GM10248 (cell line): ENCODE measurements around the gene SEMA3F.

Experiments
- CTCF ChIA-PET: fragments of 300-600 bp; sonication (Branson Sonifier 250); formaldehyde crosslinking; extraction: SDS; loops from one replicate; lab custom pipeline; 2021; ENCODE audit warnings: antibody characterized with exemption; lab: Yijun Ruan, JAX
- POLR2A ChIA-PET: fragments of 350-650 bp; sonication (Branson Sonifier 250); formaldehyde crosslinking; extraction: SDS; loops from one replicate; lab custom pipeline; 2020; ENCODE audit warnings: antibody characterized with exemption; lab: Yijun Ruan, JAX
- DNase-seq: peaks from one replicate; pipeline ENCODE4 v3.0.0; 2012; ENCODE audit errors: extremely low spot score
- CTCF ChIP-seq: IDR thresholded peaks from 2 replicates; pipeline ENCODE4 v1.5.1; 2012; ENCODE audit warnings: mild to moderate bottlenecking, low read depth; ENCODE audit errors: extremely low read depth, missing control alignments, control extremely low read depth

Gene SEMA3F

GRCh38 chr3:50212502-50212901, 57.4 kb downstream of the SEMA3F start:
- no peak for TF ChIP-seq CTCF
- CTCF ChIA-PET, result interaction anchor here (1.2 to 26.7 kb wide), 4 partner anchors 9 to 34 kb away, joined by 3 to 393 read pairs (median 22); partner anchors contain the start of gene GNAT1
- POLR2A ChIA-PET, result no interaction called here
- DNase-seq, result no peak

GRCh38 chr3:50212971-50213370, 57.8 kb downstream of the SEMA3F start:
- POLR2A ChIA-PET, result no interaction called here
- CTCF ChIA-PET, result interaction anchor here (1.2 to 26.7 kb wide), 2 partner anchors 8 to 24 kb away, joined by 3 to 393 read pairs; partner anchors contain the start of gene GNAT1
- no peak for DNase-seq
- TF ChIP-seq CTCF, result no peak

GRCh38 chr3:50213373-50213772, 58.2 kb downstream of the SEMA3F start:
- ChIA-PET POLR2A (no interaction called here), CTCF (interaction anchor here (1.2 to 26.7 kb wide), 2 partner anchors 8 to 24 kb away, joined by 3 to 393 read pairs; partner anchors contain the start of gene GNAT1)
- DNase-seq, result no peak
- TF ChIP-seq CTCF, result no peak

- no peak for DNase-seq
- TF ChIP-seq CTCF, result no peak
- ChIA-PET POLR2A (no interaction called here), CTCF (interaction anchor here (1.0 to 26.7 kb wide), 3 partner anchors 12 to 95 kb away, joined by 4 to 393 read pairs (median 59); partner anchors contain the start of gene GNAT1)
Observed at GRCh38 chr3:50214824-50215223, 59.7 kb downstream of the SEMA3F start.

GRCh38 chr3:50215529-50215928, 60.4 kb downstream of the SEMA3F start:
- CTCF ChIA-PET, result interaction anchor here (1.5 to 26.7 kb wide), 4 partner anchors 12 to 31 kb away, joined by 4 to 393 read pairs (median 32); partner anchors contain the start of gene GNAT1
- TF ChIP-seq CTCF, result no peak
- DNase-seq, result no peak
- POLR2A ChIA-PET, result interaction anchor here (0.6 to 0.8 kb wide), 3 partner anchors 20 to 123 kb away, joined by 3 read pairs; partner anchors contain the start of gene GNAI2

GRCh38 chr3:50217681-50218080, 62.6 kb downstream of the SEMA3F start:
- ChIA-PET CTCF (interaction anchor here (1.1 to 26.7 kb wide), 4 partner anchors 9 to 29 kb away, joined by 3 to 393 read pairs (median 34); partner anchors contain the start of gene GNAT1), POLR2A (no interaction called here)
- no peak for TF ChIP-seq CTCF
- DNase-seq, result no peak

- no peak for DNase-seq
- CTCF ChIA-PET, result interaction anchor here (1.2 to 26.7 kb wide), 5 partner anchors 9 to 96 kb away, joined by 3 to 393 read pairs (median 10); partner anchors contain the start of gene GNAT1
- no peak for TF ChIP-seq CTCF
- POLR2A ChIA-PET, result no interaction called here
Observed at GRCh38 chr3:50218448-50218847, 63.3 kb downstream of the SEMA3F start.
